Melanocyte of skin (primary cell): ENCODE data around the gene GARNL3. TPM values are rescaled to one million over a fixed set of nuclear protein-coding genes. Genes with fewer than 3 reads are reported as not detected.

ENCODE experiments used
- total RNA-seq, 2 donors: library from RNA; depleted of rRNA; stranded (reverse); fragments of >200 nt; gene quantifications; 2 replicates each; pipeline ENCODE4 v1.2.3, GENCODE V29; 2012

Gene GARNL3
- total RNA-seq, result 10 to 100 TPM; 11.3 to 12.7 TPM

GRCh38 chr9:127264462-127265219, at the start of gene GARNL3:
Gene GARNL3, plus strand, starts transcription at chr9:127264774. Its CDS starts 104 bp downstream, at chr9:127264878.

GRCh38 chr9:127396808-127397645, 132.5 kb downstream of the GARNL3 start, which contains the start of gene SLC2A8:
Gene SLC2A8, plus strand, starts transcription at chr9:127397169. Its CDS starts 62 bp downstream, at chr9:127397231.

GRCh38 chr9:127423934-127424675, 159.5 kb downstream of the GARNL3 start, which contains the start of gene ZNF79:
Gene ZNF79, plus strand, starts transcription at chr9:127424382. Its CDS starts 406 bp downstream, at chr9:127424788.

Other genes starting within 250 kb of the GARNL3 start
- gene ANGPTL2, start 142.1 kb upstream of the GARNL3 start, total RNA-seq, result 10 to 100 TPM; 13.1 to 51.3 TPM
- gene SLC2A8, start 132.4 kb downstream of the GARNL3 start, total RNA-seq, result 10 to 100 TPM; 16.3 to 18.6 TPM
- gene ZNF79, start 159.6 kb downstream of the GARNL3 start, total RNA-seq, result 10 to 100 TPM in 1 of 2 donors, 1 to 10 TPM in 1; 9.0 to 14.1 TPM
- gene RPL12, start 186.6 kb downstream of the GARNL3 start, total RNA-seq, result 100 to 1,000 TPM; 676 to 879 TPM
- gene LRSAM1, start 186.7 kb downstream of the GARNL3 start, total RNA-seq, result 10 to 100 TPM; 19.6 to 29.3 TPM